Measurements from ENCODE around the gene LELP1.

Gene LELP1

DNA sequence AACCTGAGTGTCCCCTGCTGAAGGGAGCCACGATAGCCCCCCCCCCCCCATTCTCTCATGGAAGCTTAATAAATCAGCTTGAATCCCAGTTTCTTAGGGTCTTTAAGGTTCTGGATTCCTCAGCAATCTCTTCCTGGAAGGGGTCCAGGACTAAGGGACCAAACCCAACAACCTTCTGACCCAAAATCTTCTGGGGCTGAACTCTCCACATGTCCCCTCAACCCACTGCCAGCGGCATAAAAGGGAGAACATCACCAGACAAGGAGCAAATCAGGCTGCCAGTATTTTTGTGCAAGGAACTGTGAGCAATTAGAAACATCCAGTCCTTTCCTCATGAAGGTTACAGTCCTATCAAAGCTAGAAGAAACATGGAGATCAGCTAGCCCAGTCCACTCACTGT is 43.6 kb downstream of the LELP1 start:
- ATAC-seq = no peak
- peaks cover 46% of the 10 kb centered on the region for H3K27me3 Mint-ChIP-seq
- H3K9me3 Mint-ChIP-seq = peaks cover 12% of the 10 kb centered on the region
- H3K4me1 Mint-ChIP-seq = peaks cover 12% of the 10 kb centered on the region
- no peaks in the 10 kb centered on the region for H3K36me3 Mint-ChIP-seq
- no peak overlapping the region for H3K4me3 Mint-ChIP-seq
- H3K27ac Mint-ChIP-seq = no peak overlapping the region

- Mint-ChIP-seq H3K4me1 (peaks cover 18% of the 10 kb centered on the region), H3K36me3 (no peaks in the 10 kb centered on the region), H3K27ac (no peak overlapping the region), H3K4me3 (no peak overlapping the region), H3K27me3 (peaks cover 54% of the 10 kb centered on the region), H3K9me3 (peaks cover 12% of the 10 kb centered on the region)
- no peak for ATAC-seq
Measured at GRCh38 chr1:153248176-153248879, 45.1 kb downstream of the LELP1 start.

DNA sequence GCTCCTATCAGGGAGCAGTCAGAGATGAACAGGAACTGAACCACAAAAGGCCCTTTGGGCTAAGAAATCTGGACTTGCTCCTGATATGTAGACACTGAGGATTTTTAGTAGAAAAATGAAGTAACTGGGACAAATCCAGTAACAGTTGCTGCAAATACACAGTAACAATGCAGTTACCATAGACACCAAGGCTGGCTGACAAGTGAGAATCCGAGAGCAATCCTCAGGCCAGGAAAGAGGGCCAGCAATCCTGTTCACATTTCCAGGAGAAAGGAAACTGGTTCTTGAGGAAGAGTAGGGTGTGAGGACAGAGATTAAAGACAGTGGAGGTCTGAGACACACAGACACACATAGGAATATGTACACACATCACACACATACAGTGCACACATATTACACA is 46.9 kb downstream of the LELP1 start:
- no peaks in the 10 kb centered on the region for H3K36me3 Mint-ChIP-seq
- H3K4me3 Mint-ChIP-seq = no peak overlapping the region
- peaks cover 18% of the 10 kb centered on the region for H3K4me1 Mint-ChIP-seq
- H3K27me3 Mint-ChIP-seq = peaks cover 69% of the 10 kb centered on the region
- H3K27ac Mint-ChIP-seq = no peak overlapping the region
- ATAC-seq = no peak
- no peaks in the 10 kb centered on the region for H3K9me3 Mint-ChIP-seq

DNA sequence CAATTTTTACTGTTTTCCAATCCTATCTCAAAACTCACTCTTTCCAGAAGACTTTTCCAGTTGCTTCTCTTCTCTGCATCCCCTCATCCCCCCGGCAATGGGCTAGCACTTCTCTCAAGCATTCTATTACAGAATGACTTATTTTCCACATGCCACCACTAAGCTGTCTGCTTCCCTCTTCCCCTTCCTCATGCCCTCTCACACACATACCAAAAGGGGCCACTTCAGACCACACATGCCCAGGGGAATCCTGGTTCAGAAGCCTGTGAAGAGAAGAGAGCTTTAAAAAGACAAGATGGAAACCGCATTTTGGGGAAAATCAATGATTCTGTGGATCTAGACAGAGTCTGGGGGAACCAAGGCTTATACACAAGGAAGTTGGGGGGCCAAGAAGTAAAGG is 47.9 kb downstream of the LELP1 start:
- Mint-ChIP-seq H3K36me3 (no peaks in the 10 kb centered on the region), H3K27ac (peak overlapping the region; percentile 40), H3K4me3 (no peak overlapping the region), H3K27me3 (peaks cover 67% of the 10 kb centered on the region), H3K9me3 (no peaks in the 10 kb centered on the region), H3K4me1 (peaks cover 18% of the 10 kb centered on the region)
- peak; percentile 75 for ATAC-seq

- Mint-ChIP-seq H3K36me3 (no peaks in the 10 kb centered on the region), H3K9me3 (no peaks in the 10 kb centered on the region), H3K27me3 (peaks cover 62% of the 10 kb centered on the region), H3K27ac (peak overlapping the region; percentile 40), H3K4me3 (no peak overlapping the region), H3K4me1 (peaks cover 18% of the 10 kb centered on the region)
- ATAC-seq = no peak
Measured at GRCh38 chr1:153251562-153251961, 48.3 kb downstream of the LELP1 start.

- no peak for ATAC-seq
- H3K9me3 Mint-ChIP-seq = no peaks in the 10 kb centered on the region
- H3K36me3 Mint-ChIP-seq = no peaks in the 10 kb centered on the region
- no peak overlapping the region for H3K4me3 Mint-ChIP-seq
- H3K27ac Mint-ChIP-seq = peak overlapping the region; percentile 40
- H3K4me1 Mint-ChIP-seq = peaks cover 18% of the 10 kb centered on the region
- H3K27me3 Mint-ChIP-seq = peaks cover 60% of the 10 kb centered on the region
Measured at GRCh38 chr1:153251988-153252387, 48.8 kb downstream of the LELP1 start.

DNA sequence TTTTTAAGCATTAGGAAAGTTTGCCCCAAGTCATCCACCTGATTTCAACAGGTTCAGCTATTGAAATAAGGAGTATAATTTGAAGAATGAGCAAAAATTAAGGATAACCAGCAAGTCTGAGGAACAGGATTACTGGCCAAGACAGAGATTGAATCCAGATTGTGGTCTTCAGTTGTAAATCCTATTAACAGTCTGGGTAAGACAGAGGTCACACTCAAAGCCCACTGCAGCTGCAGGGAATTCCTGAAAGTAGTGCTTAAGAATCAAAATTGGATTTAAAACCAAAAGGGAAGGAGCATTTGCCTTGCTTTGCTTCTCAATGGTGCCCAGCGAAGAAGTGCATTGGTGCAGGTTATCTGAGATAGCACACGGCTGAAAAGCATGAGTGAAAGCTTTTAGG is 49.8 kb downstream of the LELP1 start:
- Mint-ChIP-seq H3K27ac (no peak overlapping the region), H3K4me1 (peaks cover 18% of the 10 kb centered on the region), H3K4me3 (no peak overlapping the region), H3K9me3 (no peaks in the 10 kb centered on the region), H3K27me3 (peaks cover 53% of the 10 kb centered on the region), H3K36me3 (no peaks in the 10 kb centered on the region)
- no peak for ATAC-seq

GRCh38 chr1:153253693-153254092 is 50.5 kb downstream of the LELP1 start:
- H3K4me3 Mint-ChIP-seq = no peak overlapping the region
- no peak overlapping the region for H3K27ac Mint-ChIP-seq
- ATAC-seq = no peak
- H3K27me3 Mint-ChIP-seq = peaks cover 52% of the 10 kb centered on the region
- no peaks in the 10 kb centered on the region for H3K9me3 Mint-ChIP-seq
- H3K4me1 Mint-ChIP-seq = peaks cover 18% of the 10 kb centered on the region
- no peaks in the 10 kb centered on the region for H3K36me3 Mint-ChIP-seq

All from stimulated activated memory B cell treated with anti-CD40 and anti-IgM and Interleukin-4, amounts not matched to agents 10 μg/mL and 1 μg/mL and 100 μg/mL, for 72 hours (primary cell).